ENCODE measurements around the gene ZNF830.

ZNF830 gene

GRCh38 chr17:34961093-34961911, at the start of gene ZNF830, which contains the start of gene CCT6B:
ZNF830 (plus strand) TSS chr17:34961540; CDS start chr17:34961567, 27 bp downstream.
CCT6B (minus strand) TSS chr17:34961460; CDS start chr17:34961393, 67 bp downstream.
- Histone ChIP-seq H3K9me3 (ENCODE audit: severe bottlenecking) (no peaks in the 10 kb centered on the region), H3K36me3 (ENCODE audit: low read depth) (peaks cover 37% of the 10 kb centered on the region), H3K27me3 (ENCODE audit: insufficient read depth, poor library complexity, severe bottlenecking) (no peaks in the 10 kb centered on the region), H3K27ac (ENCODE audit: poor library complexity, severe bottlenecking) (peak within 1 kb of the TSS; percentile 39), H3K4me3 (ENCODE audit: severe bottlenecking) (peak within 1 kb of the TSS; percentile 65), H3K4me1 (ENCODE audit: insufficient read depth, poor library complexity, severe bottlenecking) (peaks cover 13% of the 10 kb centered on the region)
- peak; percentile 85 for DNase-seq (ENCODE audit: low spot score)
- TF ChIP-seq CTCF (IDR thresholded peaks at IDR 0.05; ENCODE audit: poor library complexity, severe bottlenecking) = no peak
- ATAC-seq (ENCODE audit: low read depth) = peak; percentile 88

GRCh38 chr17:34913001-34913400, 48.3 kb upstream of the ZNF830 start:
- DNase-seq (ENCODE audit: low spot score) = no peak
- ATAC-seq (ENCODE audit: low read depth) = no peak
- TF ChIP-seq CTCF (IDR thresholded peaks at IDR 0.05; ENCODE audit: poor library complexity, severe bottlenecking) = no peak
- H3K27ac ChIP-seq (ENCODE audit: poor library complexity, severe bottlenecking) = no peak overlapping the region
- H3K9me3 ChIP-seq (ENCODE audit: severe bottlenecking) = no peaks in the 10 kb centered on the region
- no peak overlapping the region for H3K4me3 ChIP-seq (ENCODE audit: severe bottlenecking)
- H3K36me3 ChIP-seq (ENCODE audit: low read depth) = no peaks in the 10 kb centered on the region
- H3K27me3 ChIP-seq (ENCODE audit: insufficient read depth, poor library complexity, severe bottlenecking) = no peaks in the 10 kb centered on the region
- no peaks in the 10 kb centered on the region for H3K4me1 ChIP-seq (ENCODE audit: insufficient read depth, poor library complexity, severe bottlenecking)

- no peaks in the 10 kb centered on the region for H3K36me3 ChIP-seq (ENCODE audit: low read depth)
- no peak for ATAC-seq (ENCODE audit: low read depth)
Observed at GRCh38 chr17:34916120-34916519, 45.2 kb upstream of the ZNF830 start.

GRCh38 chr17:34917381-34917780, 44.0 kb upstream of the ZNF830 start:
- no peak for ATAC-seq (ENCODE audit: low read depth)
- no peaks in the 10 kb centered on the region for H3K4me1 ChIP-seq (ENCODE audit: insufficient read depth, poor library complexity, severe bottlenecking)
- DNase-seq (ENCODE audit: low spot score) = no peak

More at GRCh38 chr17:34916120-34916519, 45.2 kb upstream of the ZNF830 start:
- H3K9me3 ChIP-seq (ENCODE audit: severe bottlenecking) = no peaks in the 10 kb centered on the region
- H3K4me1 ChIP-seq (ENCODE audit: insufficient read depth, poor library complexity, severe bottlenecking) = no peaks in the 10 kb centered on the region
- H3K27ac ChIP-seq (ENCODE audit: poor library complexity, severe bottlenecking) = no peak overlapping the region
- H3K27me3 ChIP-seq (ENCODE audit: insufficient read depth, poor library complexity, severe bottlenecking) = no peaks in the 10 kb centered on the region
- no peak overlapping the region for H3K4me3 ChIP-seq (ENCODE audit: severe bottlenecking)
- no peak for TF ChIP-seq CTCF (IDR thresholded peaks at IDR 0.05; ENCODE audit: poor library complexity, severe bottlenecking)
- DNase-seq (ENCODE audit: low spot score) = no peak

More at GRCh38 chr17:34917381-34917780, 44.0 kb upstream of the ZNF830 start:
- no peaks in the 10 kb centered on the region for H3K27me3 ChIP-seq (ENCODE audit: insufficient read depth, poor library complexity, severe bottlenecking)
- no peaks in the 10 kb centered on the region for H3K9me3 ChIP-seq (ENCODE audit: severe bottlenecking)
- H3K27ac ChIP-seq (ENCODE audit: poor library complexity, severe bottlenecking) = no peak overlapping the region
- TF ChIP-seq CTCF (IDR thresholded peaks at IDR 0.05; ENCODE audit: poor library complexity, severe bottlenecking) = no peak
- no peak overlapping the region for H3K4me3 ChIP-seq (ENCODE audit: severe bottlenecking)
- no peaks in the 10 kb centered on the region for H3K36me3 ChIP-seq (ENCODE audit: low read depth)
